Activated B cell treated with CpG ODN at 0.5 μM for 24 hours (primary cell): ENCODE measurements around the gene EFCAB8. TPM values are rescaled to one million over a fixed set of nuclear protein-coding genes. Genes with fewer than 3 reads are reported as not detected.
A peak's percentile ranks its signal among the peaks of the same experiment; 100 is the strongest.

ENCODE experiments used
- ATAC-seq: fragments of 200-7000 bp; cut with Tn5 transposase; one replicate; pipeline ENCODE4 v1.10.0; 2021; ENCODE audit warnings: low read depth, mild to moderate bottlenecking, moderate library complexity
- CTCF ChIA-PET: fragments of 350-600 bp; sonication (Branson Sonifier 250); formaldehyde crosslinking; loops from one replicate; lab custom pipeline; 2021; ENCODE audit warnings: antibody characterized with exemption; lab: Charles Lee
- POLR2A ChIA-PET: fragments of 350-600 bp; sonication (Branson Sonifier 250); formaldehyde crosslinking; loops from one replicate; lab custom pipeline; 2021; ENCODE audit warnings: antibody characterized with exemption; lab: Charles Lee
- DNase-seq: peaks from one replicate; pipeline ENCODE4 v3.0.0; 2022
- H3K27ac Mint-ChIP-seq: one replicate; pipeline ENCODE4 v1.8.0; 2020; ENCODE audit warnings: mixed read lengths
- H3K27me3 Mint-ChIP-seq: one replicate; pipeline ENCODE4 v1.8.0; 2021; ENCODE audit warnings: mixed read lengths
- H3K36me3 Mint-ChIP-seq: one replicate; pipeline ENCODE4 v1.8.0; 2021; ENCODE audit warnings: low read depth, mixed read lengths
- H3K4me1 Mint-ChIP-seq: one replicate; pipeline ENCODE4 v1.8.0; 2021; ENCODE audit warnings: mixed read lengths
- H3K4me3 Mint-ChIP-seq: one replicate; pipeline ENCODE4 v1.8.0; 2020; ENCODE audit warnings: mild to moderate bottlenecking, mixed read lengths
- H3K9me3 Mint-ChIP-seq: one replicate; pipeline ENCODE4 v1.8.0; 2020; ENCODE audit warnings: mixed read lengths
- intact Hi-C: fragments of 100-400 bp; cut with micrococcal nuclease; formaldehyde crosslinking; loops from one replicate; pipeline ENCODE4 v1.15.1; 2024
- total RNA-seq: library from RNA; stranded (reverse); gene quantifications from 2 replicates; pipeline ENCODE4 v1.2.3, GENCODE V29; 2022
- TF ChIP-seq, protein P1 (sequence below): fragments of 200-600 bp; IDR thresholded peaks from one replicate; pipeline ENCODE4 v1.8.0; 2022; ENCODE audit warnings: antibody characterized with exemption, mild to moderate bottlenecking

Gene EFCAB8
- total RNA-seq, 1 donor from 2014 or later = 0.71 TPM

DNA sequence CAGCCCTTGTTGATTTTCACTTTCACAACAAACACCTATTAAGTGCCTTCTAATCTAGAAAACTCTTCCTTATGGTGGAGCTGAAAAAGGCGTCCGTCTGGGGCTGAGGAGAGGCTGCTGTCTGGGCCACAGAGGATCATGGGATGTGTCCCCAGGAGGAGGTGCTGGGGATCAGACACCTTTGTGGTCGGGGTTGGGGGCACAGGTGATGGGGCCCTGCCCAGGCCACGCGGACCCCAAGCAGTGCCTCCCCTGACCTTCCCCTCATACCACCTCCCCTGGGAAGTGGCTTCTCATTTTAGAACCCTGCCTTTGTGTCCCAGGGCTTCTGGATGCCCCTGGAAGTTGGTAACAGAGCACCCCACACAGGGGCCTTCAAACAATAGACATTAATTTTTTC lies 104.5 kb downstream of the EFCAB8 start:
- H3K4me3 Mint-ChIP-seq = no peak overlapping the region
- intact Hi-C loops = no loop called here
- H3K36me3 Mint-ChIP-seq = no peaks in the 10 kb centered on the region
- CTCF ChIA-PET = no interaction called here
- POLR2A ChIA-PET = no interaction called here
- H3K27ac Mint-ChIP-seq = no peak overlapping the region
- DNase-seq = no peak
- no peak for ATAC-seq
- TF ChIP-seq, protein P1, sequence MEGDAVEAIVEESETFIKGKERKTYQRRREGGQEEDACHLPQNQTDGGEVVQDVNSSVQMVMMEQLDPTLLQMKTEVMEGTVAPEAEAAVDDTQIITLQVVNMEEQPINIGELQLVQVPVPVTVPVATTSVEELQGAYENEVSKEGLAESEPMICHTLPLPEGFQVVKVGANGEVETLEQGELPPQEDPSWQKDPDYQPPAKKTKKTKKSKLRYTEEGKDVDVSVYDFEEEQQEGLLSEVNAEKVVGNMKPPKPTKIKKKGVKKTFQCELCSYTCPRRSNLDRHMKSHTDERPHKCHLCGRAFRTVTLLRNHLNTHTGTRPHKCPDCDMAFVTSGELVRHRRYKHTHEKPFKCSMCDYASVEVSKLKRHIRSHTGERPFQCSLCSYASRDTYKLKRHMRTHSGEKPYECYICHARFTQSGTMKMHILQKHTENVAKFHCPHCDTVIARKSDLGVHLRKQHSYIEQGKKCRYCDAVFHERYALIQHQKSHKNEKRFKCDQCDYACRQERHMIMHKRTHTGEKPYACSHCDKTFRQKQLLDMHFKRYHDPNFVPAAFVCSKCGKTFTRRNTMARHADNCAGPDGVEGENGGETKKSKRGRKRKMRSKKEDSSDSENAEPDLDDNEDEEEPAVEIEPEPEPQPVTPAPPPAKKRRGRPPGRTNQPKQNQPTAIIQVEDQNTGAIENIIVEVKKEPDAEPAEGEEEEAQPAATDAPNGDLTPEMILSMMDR = no peak
- H3K9me3 Mint-ChIP-seq = peaks cover 1% of the 10 kb centered on the region
- H3K27me3 Mint-ChIP-seq = no peaks in the 10 kb centered on the region
- peaks cover 20% of the 10 kb centered on the region for H3K4me1 Mint-ChIP-seq

DNA sequence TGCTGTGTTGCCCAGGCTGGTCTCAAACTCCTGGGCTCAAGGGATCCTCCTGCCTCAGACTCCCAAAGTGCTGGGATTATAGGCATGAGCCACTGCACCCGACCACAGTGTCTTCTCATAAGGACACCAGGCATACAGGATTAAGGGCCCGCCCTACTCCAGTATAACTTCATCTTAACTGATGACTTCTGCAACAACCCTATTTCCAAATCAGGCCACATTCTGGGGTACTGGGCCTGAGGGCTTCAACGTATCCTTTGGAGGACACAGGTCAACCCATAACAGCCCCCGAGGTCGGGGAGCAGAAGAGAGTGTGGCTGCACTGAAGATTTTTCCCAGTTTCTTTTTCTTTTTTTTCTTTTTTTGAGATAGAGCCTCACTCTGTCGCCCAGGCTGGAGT lies 105.9 kb downstream of the EFCAB8 start:
- Mint-ChIP-seq H3K9me3 (no peaks in the 10 kb centered on the region), H3K4me1 (peaks cover 22% of the 10 kb centered on the region), H3K36me3 (no peaks in the 10 kb centered on the region), H3K27me3 (no peaks in the 10 kb centered on the region), H3K27ac (no peak overlapping the region), H3K4me3 (no peak overlapping the region)
- ChIA-PET POLR2A (no interaction called here), CTCF (no interaction called here)
- TF ChIP-seq, protein P1 = no peak
- intact Hi-C loops = no loop called here
- no peak for DNase-seq
- no peak for ATAC-seq

DNA sequence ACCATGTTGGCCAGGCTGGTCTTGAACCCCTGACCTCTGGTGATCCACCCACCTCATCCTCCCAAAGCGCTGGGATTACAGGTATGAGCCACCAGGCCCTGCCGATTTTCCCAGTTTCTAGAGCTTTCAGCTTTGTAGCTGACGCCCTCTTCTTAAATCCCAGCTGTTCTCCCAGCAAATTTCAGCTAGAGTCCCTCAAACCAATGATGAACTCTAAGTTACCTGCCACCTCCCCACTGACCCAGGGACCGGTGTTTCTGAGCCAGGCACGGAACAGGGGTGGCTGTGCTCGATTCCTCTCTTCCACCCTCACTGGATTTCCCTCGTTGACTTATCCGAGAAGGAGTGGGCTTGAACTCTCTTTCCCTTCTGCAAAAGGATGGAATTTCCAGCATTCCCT lies 106.4 kb downstream of the EFCAB8 start:
- Mint-ChIP-seq H3K27me3 (no peaks in the 10 kb centered on the region), H3K4me1 (peaks cover 27% of the 10 kb centered on the region), H3K36me3 (no peaks in the 10 kb centered on the region), H3K9me3 (no peaks in the 10 kb centered on the region), H3K27ac (no peak overlapping the region), H3K4me3 (no peak overlapping the region)
- CTCF ChIA-PET = no interaction called here
- TF ChIP-seq, protein P1 = no peak
- DNase-seq = no peak
- no peak for ATAC-seq
- POLR2A ChIA-PET = no interaction called here
- intact Hi-C loops = no loop called here

DNA sequence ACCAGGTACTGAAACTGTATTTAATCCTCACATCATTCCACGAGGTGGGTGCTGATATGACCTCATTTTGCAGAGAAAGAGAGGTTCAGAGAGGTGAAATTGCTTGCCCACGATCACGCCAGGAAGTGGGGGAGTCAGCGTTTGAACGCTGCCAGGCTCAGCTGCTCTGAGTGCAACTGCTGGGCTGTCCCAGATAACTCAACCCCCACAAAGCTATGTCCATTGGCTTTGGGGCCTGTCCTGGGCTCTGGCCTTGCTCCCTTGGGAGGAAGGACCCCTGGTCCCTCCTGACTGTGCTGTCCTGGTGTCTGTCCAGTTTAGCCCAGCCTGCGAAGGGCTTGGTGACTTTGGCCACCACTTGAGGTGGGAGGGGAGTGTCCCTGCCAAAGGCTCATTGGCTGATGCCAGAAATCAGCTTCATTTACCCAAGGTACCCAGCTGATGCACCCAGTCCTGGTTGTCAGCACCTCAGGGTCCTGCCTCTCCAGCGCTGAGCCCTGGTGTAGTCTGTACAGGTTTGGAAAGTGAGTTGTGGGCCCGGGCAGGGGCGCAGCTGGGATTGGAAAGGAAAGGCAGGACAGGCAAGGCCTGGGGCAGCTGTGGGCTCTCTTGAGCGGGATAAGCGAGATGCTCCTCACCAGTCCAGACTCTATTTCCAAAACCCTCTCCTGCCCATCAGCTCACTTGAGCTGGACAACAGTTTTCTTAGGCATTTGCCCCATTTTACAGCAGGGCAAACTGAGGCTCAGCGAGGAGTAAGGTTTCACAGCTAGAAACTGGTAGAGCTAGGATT lies 107.1 kb downstream of the EFCAB8 start:
- intact Hi-C loops = no loop called here
- DNase-seq = peak; percentile 9
- ChIA-PET POLR2A (no interaction called here), CTCF (no interaction called here)
- H3K4me1 Mint-ChIP-seq = peaks cover 29% of the 10 kb centered on the region
- TF ChIP-seq, protein P1 = no peak
- H3K27ac Mint-ChIP-seq = no peak overlapping the region
- H3K27me3 Mint-ChIP-seq = no peaks in the 10 kb centered on the region
- no peaks in the 10 kb centered on the region for H3K36me3 Mint-ChIP-seq
- no peak overlapping the region for H3K4me3 Mint-ChIP-seq
- no peak for ATAC-seq
- no peaks in the 10 kb centered on the region for H3K9me3 Mint-ChIP-seq

DNA sequence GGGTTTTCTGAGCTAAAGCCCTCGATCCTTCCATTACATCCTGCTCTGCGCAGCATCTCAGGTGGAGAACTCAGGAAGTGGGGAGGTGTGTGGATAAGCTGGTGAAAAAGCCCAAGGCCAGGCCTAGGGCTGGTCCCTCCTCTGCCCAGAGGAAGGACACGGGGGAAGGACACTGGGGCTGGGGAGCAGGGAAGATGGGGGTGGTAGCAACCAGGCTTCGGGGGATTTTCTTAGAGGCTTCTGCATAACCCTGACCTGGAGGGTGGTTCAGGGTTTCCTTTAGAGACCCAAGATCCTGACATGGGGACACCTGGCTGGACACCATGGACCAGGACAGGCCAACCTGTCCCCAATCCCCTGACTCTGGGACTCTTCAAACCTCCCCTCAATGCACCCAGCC lies 107.7 kb downstream of the EFCAB8 start:
- CTCF ChIA-PET = interaction anchor here (1.2 kb wide), 1 partner anchor 64 kb away, joined by 3 read pairs; no protein-coding TSS in a partner anchor
- ATAC-seq = no peak
- intact Hi-C loops = no loop called here
- H3K9me3 Mint-ChIP-seq = no peaks in the 10 kb centered on the region
- peak; percentile 9 for DNase-seq
- H3K36me3 Mint-ChIP-seq = no peaks in the 10 kb centered on the region
- H3K27ac Mint-ChIP-seq = no peak overlapping the region
- H3K4me1 Mint-ChIP-seq = peaks cover 29% of the 10 kb centered on the region
- TF ChIP-seq, protein P1 = no peak
- no peaks in the 10 kb centered on the region for H3K27me3 Mint-ChIP-seq
- no peak overlapping the region for H3K4me3 Mint-ChIP-seq
- POLR2A ChIA-PET = no interaction called here
